G401 (cell line): ENCODE data around the gene HEPACAM. TPM values are rescaled to one million over a fixed set of nuclear protein-coding genes. Genes with fewer than 3 reads are reported as not detected.

ENCODE experiments used
- DNase-seq: peaks from one replicate; pipeline ENCODE4 v3.0.0-alpha.2; 2015; ENCODE audit warnings: low spot score
- in situ Hi-C: cut with HindIII; loops from 2 replicates; pipeline ENCODE4 v1.10.0; 2016; ENCODE audit warnings: low sequenced_read_pairs, mixed read lengths
- total RNA-seq: library from RNA; depleted of rRNA; stranded (reverse); fragments of >200 nt; shearing (Covaris generic); gene quantifications from 2 replicates; pipeline ENCODE4 v1.2.3, GENCODE V29; 2014

The HEPACAM gene
- total RNA-seq, 1 experiment from 2014 or later: not detected

- in situ Hi-C loops: no loop called here
- DNase-seq: no peak
Observed at GRCh38 chr11:124916370-124916710, 19.5 kb downstream of the HEPACAM start.

- no peak for DNase-seq
- in situ Hi-C loops: no loop called here
Observed at GRCh38 chr11:124915541-124916369, 20.1 kb downstream of the HEPACAM start.

DNA sequence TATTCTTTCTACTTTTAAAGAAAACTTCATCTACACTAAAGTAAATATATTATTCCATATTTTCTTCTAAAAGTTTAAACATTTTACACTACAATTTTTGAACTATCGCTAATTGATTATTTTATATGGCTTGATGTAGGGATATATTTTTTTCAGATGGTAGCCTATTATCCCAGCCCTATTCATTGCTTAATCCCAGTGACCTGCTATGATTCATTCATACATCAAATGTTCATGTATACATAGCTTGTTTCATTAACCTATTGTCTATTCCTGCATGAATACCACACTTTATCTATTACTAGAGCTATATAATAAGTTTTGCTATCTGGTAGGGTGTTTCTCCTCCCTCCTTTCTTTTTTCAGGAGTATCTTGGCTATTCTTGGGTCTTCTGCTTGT is 33.2 kb downstream of the HEPACAM start:
- DNase-seq: no peak
- in situ Hi-C loops: no loop called here

- DNase-seq: no peak
- in situ Hi-C loops: no loop called here
Observed at GRCh38 chr11:124900464-124900863, 35.4 kb downstream of the HEPACAM start.

GRCh38 chr11:124899383-124900145 is 36.3 kb downstream of the HEPACAM start:
- in situ Hi-C loops: no loop called here
- DNase-seq: no peak

DNA sequence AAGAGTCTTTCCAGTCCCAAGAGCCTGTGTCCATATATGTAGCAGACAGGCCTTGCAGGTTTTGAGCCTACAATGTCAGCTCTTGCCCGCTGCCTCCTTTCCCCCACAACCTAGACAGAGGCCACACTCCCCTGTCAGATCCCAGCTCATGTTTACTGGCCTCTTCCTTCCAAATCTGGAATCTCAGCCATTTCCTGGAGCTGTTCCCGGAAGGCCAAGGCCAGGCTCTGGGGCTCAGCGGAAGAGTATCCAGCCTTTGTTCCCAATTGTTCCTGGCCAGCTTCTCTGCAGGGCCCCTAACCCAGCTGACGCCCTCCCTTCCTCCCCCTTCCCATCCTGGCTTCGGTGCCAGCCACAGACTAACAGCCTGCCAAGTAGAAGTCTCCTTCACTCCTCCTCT is 37.1 kb downstream of the HEPACAM start:
- DNase-seq: peak; percentile 50
- in situ Hi-C loops: no loop called here

GRCh38 chr11:124898263-124898680 is 37.6 kb downstream of the HEPACAM start:
- in situ Hi-C loops: no loop called here
- DNase-seq: no peak

- no peak for DNase-seq
- in situ Hi-C loops: no loop called here
Observed at GRCh38 chr11:124897674-124898262, 38.1 kb downstream of the HEPACAM start, which contains the start of gene ROBO4. Gene ROBO4 (minus strand): TSS chr11:124897865. CDS start chr11:124897795, 70 bp downstream.

GRCh38 chr11:124896821-124897391 is 38.9 kb downstream of the HEPACAM start:
- in situ Hi-C loops: no loop called here
- no peak for DNase-seq

- in situ Hi-C loops: no loop called here
- no peak for DNase-seq
Observed at GRCh38 chr11:124896071-124896750, 39.6 kb downstream of the HEPACAM start.

DNA sequence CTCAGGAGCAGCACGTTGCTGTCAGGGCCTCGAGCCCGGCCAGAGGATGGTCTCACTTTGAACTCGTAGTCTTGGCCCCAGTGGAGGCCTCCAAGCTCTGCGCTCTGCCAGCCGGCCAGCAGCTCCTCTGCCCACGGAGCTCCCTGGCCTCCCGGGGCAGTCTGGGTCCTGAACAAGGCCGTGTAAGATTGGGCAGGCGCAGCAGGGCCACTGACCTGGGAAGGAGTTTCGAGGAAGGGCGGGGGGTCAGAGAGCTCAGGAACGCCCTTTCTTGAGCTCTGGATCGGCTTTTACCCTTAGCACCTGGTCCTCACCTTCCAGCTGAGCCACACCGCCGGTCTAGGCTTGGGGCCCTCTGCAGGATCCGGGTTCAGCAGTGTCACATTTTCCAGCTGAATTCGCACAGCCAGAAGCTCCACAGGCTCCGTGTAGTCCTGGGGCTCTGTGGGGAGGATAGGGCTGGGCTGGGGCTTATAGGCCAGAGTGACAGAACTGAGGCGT is 40.3 kb downstream of the HEPACAM start:
- in situ Hi-C loops: no loop called here
- no peak for DNase-seq

DNA sequence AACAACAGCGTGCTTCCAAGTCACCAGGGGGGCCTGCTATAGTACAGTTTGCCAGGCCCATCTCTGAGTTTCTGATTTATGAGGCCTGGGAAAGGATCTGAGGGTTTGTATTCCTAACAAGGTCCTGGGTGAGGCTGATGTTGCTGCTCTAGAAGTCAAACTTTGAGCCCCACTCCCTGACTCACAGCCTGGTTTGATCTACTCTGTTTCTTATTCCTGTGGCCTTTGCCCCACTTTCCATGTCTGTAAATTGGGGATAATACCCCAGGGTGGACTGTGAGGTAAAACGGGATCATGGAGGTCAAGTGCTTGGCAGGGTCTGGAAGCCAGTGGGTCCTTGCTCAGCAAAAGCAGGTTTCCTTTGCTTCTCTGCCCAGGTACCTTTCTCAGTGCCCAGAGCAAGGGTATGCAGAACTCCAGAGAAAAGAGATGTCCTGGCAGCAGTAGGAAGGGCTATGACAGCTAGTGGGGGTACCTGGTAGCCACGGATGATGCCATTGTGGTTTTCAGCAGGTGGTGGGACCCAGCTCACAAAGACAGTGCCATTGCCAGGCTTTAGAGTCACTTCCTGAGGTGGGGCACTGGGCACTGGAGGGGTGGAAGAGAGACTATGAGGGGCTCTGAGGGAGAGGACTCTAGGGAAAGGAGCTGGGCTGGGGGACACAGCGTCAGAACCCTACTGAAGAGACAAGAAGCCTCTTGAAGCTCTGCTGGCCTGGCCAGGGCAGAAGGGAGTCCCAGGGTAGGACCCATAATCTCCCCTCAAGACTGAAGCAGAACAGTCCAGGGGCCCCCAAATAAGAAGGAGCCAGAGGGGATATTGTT is 41.0 kb downstream of the HEPACAM start:
- no peak for DNase-seq
- in situ Hi-C loops: no loop called here

GRCh38 chr11:124893781-124894401 is 42.0 kb downstream of the HEPACAM start:
- in situ Hi-C loops: no loop called here
- DNase-seq: no peak

DNA sequence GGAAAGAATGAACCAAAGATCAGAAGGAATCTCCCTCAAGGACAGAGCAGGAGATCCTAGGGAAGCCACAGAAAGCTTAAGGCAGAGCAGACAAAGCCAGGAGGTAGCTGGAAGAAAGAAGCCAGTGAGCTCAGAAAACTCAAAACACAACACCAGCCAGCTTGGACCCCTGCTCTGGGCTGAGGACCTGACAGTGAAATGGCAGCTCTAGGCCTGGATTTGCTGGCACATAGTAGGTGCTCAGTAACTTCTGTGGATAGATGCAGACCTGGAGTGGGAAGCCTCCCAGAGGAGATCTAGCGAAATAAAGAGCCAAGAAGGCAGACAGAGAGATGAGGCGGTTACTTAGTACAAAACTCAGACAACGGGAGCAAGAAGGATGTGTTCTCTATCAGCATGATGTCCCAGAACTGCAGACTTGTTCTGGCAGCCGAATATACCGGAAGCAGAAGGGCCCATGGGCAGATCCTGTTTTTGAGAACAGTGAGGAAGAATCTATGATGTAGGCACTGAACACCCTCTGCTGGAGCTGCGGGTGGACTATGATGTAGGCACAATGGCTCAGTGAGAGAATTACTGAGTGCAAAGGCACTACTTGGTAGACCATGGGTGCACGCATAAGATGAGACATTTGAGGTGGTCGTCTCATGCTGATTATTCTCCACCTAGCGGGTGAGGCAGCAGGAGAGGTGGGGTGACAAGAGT is 42.9 kb downstream of the HEPACAM start:
- in situ Hi-C loops: no loop called here
- no peak for DNase-seq

DNA sequence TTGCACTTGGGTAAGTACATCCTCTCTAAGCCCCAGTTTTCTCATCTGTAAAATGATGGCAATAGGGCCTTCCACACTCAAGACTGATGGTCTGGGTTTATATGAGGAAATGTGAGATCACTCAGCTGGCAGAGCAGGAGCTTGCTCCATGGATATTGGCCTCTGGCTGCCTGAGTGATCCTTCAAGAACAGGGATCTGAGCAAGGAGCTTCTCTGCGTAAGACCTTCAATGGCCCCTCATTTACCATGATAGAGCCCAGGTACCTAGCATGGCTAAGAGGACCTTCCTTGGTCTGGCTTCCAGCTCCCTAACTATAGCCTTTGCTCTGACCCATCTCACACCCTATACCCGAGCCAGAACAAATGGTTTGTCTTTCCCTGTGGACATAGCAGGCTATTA is 43.7 kb downstream of the HEPACAM start:
- DNase-seq: no peak

DNA sequence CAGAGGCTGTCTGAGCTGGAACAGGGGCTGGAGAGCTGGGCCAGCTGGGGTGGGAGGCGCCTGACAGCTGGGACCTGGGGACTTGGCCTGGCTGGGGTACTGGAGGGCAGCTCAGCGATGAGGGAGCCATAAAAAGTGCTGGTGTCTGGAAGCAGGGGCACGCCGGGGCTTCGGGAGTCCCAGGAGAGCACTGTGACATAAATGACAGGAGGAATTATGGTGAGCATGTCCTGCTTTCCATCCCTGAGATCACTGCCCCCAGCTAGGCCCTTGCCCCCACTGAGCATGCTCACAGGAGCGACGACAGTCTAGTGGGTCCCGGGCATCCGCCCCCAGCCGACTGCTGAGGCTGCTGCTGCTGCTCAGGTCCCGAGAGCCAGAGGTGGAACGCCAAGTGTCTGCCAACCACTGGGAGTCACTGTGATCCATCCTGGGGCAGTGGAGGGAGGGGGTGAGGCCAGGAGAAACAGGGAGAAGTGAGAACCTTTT is 44.4 kb downstream of the HEPACAM start:
- in situ Hi-C loops: no loop called here
- no peak for DNase-seq

More for the DNA sequence above, 43.7 kb downstream of the HEPACAM start:
- in situ Hi-C loops: no loop called here
